DMS79 treated with DMSO at 0.1 percent for 48 hours (cell line): Measurements from ENCODE around the gene MAML2.

ENCODE experiments used
- DNase-seq: peaks from one replicate; lab custom pipeline; 2025; lab: John Stamatoyannopoulos, UW

Gene MAML2

DNA sequence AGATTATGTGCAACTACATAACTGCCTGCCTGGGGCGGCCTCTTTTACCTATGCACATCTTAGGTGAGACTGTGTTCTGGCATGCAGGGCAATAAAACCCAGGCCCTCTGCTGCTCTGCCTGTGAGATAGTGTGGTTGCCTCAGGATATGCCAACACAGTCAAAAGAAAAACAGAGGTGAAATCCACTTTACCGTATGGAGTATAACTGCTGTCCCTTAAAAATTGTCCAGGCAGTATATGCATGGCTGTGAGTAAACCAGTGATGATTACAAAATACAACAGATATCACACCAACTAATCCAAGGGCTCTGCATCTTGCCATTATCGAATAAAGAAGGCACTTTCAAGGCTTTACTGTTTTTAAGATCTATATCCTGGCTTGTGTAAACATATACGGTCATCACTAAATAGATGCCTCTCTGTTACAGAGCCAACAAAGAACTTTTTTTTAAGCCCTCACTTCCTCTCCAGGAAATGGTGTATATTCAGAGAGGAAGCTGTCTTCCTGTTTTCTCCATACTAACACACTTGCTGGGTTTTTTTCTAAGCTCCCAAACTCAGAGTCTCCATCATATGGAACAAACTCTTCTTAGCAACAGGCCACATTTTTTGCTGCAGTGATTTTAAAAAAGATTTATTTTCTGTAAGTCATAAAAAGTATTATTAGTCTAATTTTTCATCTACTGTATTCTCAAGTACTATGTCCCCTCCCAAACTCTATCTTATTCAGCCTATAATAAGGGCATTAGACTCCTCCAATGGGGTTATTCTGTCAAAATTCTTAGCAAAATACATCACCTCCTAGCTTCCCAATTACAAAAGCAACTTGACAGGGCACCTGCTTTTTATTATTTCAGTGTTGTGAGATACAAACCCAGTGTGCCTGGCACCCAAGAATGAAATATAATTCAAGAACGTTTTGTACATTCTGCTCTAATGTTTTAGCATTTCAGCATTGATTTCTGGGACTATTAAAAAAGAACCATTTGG is 135.2 kb downstream of the MAML2 start:
- DNase-seq, result no peak

DNA sequence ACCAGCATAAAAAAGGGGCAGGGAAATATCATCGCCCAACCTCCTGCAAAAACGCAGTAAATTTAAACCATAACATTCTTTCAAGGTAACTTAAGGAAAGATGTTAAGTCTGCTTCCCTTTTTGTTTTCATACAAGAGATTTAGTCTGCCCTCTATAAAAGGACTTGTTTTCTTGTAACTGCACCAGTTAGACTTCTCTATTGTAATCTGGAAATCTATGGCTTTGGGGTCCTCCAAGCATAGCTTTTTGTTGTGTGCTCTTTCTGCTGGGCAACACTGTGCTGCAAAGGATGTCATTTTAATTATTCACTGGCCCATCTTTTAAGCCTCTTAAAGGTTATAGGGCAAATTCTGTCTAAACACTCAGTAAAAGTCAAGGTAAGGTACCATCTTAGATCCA is 136.0 kb downstream of the MAML2 start:
- DNase-seq, result no peak

DNA sequence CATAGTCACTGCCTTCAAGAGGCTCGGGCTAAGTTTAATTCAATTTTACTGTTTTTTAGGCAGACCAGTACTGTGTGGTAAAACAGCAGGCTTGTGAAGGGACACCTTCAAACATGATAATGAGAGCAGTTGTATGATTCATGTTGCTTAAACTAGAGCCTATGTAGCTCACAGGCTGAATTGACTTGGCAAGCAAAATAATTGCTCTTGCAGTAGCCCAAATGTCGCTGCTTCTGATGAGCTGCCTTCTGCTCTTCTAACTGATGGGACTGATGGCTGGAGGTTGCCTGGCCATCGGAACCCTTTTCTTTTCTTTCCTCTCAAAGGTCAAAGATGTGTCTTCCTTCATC is 137.6 kb downstream of the MAML2 start:
- DNase-seq, result no peak

DNA sequence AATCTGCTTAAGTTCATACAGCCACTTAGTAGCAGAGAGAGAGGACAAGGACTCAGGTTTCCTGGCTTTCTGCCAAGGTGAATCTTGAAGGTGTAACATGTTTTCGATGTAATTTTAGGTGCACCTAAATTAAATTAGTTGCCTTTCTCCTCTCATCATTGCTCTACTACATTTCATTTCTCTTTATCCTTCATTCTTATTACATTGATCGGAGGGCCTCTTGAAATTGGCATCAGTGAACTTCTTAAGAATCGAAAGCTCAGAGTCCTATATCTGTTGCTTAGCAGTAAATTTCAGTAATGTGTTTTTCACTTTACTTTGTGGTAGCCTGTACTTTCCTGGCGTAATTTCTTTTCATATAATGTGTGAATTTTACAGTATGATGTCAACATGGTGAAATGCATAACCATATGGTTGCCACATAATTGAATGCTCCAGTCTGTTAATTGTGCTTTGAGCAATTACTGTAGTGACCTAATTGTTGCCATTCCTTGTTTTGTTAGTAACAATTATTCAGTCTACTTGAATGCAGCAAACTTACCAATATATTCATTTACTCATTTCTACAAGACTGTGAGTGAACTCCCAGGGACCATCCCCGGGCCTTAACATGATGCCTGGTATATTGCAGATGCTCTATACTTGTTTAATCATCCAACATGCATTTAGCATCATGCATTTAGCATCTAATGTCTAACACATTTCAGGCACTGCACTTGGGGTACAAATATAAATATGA is 138.1 kb downstream of the MAML2 start:
- peak; percentile 22 for DNase-seq

DNA sequence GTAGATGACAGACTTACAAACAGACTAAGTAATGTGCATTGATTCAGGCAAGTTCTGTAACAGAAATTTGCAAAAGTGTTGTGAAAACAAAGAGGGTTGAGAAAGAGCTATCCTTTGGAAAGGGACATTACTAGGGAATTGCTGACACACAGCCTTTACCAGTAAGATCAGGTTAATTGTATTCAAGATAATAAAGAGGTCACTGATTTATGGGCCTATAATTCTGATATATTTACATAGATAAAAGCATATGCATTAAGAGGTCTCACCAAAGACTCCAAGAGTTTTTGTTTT is 138.7 kb downstream of the MAML2 start:
- no peak for DNase-seq

DNA sequence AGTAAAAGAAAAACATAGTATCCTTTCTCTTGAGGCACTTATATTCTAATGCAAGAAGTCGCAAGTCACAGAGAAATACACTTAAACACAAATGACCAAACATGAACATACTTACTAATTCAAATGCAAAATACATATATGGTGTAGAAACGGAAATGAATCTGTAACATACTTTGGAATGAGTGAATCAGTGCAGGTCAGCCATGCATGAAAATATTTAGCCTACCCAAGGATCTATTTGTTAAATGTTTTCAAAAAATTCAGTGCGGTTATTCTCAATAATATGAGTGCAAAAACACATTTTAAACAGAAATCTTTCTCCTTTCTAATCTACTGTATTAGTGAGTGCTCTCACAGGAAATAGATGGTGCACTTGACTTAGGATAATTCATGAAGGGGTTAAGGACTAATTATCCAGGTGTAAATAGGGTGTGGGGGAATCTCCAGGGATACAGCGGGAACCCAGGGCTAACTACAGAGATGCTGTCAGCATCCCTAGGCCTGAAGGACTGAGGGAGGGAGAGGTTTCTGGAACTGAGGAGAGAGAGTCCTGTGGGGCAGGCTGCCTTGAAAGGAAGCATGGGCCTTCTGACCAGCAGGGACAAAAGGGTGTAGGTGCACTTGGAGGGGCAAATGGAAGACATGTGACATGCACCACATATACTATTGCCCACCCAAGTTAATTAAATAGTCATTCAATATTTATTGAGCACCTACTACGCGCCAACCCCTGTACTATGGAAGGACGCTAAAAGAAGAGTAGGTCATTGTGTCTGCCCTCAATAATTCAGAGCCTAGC is 139.2 kb downstream of the MAML2 start:
- DNase-seq, result no peak

DNA sequence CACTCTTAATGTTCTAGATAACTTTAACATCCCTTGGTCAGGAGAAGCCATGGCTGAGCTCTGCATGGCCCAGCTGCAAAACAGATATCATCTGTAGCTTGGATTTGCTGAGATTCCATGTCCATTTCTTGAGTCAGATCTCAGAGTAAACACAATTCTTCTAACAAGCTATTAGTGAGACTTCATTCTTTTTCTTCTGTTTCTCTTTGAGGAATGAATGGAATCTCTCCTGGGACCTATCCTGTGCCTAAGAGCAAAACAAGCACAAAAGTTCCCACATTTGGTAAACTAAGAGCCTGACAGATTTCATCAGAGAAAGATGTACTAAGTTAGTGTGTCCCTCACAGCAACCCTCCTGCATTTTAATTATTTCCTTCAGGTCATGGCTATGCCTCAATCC is 142.8 kb downstream of the MAML2 start:
- DNase-seq, result no peak

DNA sequence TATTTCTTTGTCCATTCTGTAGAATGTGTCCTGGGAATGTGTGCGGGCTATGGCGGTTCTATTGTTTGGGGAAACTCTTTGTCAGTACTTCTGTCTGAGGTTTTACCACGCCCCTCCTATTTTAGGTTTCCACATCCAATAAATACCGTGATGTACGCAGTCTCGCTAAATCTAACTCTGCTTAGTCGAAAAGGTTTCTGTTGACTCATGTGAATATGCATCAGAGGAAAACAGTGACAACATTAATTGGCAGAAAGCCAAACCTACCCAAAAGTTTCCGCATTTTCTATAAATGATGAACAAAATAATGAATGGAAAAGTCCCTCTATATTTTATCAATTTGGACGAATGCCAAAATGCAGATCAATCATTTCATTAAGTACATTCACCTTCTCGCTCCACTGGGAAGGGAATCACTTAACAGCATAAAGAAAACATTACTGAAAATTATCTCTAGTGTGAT is 143.4 kb downstream of the MAML2 start:
- no peak for DNase-seq

DNA sequence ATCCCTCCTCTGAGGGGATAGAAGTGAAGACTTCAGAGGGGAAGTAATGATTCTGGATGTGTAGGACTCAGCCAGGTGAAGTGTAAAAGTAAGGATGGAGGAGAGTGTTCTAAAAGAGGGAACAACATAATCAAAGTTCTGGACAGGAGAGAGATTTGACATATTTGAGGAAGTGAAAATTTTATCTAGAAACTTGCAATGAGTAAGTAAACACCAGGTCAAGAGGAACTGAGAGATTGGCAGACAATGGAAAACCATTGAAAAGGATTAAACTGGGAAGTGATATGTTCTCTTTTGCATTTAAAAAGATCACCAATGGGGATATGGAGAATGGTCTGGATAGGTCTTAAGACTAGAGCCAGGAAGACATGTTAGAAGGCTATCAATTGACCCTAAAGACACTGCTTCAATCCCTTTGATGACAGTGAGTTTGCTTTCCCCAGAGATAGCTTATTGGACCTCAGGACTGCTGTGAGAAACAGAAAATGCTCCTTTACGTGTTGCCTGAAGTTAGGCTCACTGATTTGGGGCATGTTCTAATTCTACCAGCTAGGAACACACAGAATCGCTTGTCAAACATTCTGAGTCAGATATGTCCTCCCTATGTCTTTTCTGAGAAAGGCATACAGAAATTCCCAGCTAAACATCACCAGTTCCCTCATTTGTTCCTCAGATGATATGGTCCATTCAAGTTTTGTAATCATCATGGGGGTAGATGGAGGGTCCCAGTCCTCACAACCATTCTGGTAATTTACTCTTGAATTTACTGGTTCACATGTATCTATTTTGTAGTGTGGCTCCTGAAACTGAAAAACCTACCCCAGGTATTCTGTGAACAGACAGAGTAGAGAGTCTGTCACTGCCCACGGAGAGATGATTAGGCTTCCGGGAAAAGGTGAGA is 144.9 kb downstream of the MAML2 start:
- DNase-seq, result no peak

DNA sequence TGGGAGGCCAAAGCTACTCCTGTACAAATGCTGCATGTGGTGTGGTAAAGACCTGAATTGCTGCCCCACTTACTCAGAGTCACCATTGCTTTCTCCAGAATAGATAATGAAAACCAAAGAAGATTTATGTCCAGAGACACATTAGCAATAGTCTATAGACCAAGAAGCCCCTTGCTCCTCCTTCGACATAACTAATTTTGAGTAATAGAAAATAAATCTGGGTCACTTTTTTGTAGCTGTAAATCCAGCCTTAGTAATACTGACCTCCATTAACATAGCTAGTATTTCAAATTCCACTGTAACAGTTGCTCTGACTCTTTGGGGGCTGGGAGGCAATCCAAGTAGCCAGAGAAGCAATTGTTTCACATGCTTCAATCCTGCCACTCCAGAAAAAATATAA is 145.9 kb downstream of the MAML2 start:
- no peak for DNase-seq

DNA sequence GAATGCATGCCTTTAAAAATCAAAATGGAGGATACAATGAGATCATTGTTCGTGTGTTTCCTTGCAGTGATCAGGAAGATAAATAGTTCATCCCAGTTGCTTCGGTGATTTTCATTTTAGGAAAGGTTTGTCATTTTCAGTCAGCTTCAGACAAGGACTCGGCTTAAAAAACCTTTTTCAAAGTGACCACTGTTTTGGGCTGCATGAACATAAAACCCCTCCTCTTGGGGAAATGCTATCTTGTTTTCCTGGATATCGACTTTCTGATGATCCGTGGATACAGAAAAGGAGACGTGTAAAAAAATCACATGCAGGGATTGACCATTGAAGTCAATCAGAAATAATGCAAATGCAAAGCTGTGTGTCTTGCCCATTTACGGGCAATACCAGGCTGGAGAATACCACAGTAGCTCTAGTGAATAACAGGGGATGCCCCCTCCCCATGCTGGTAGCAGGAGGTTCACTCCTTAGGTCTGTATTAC is 146.8 kb downstream of the MAML2 start:
- DNase-seq, result no peak

DNA sequence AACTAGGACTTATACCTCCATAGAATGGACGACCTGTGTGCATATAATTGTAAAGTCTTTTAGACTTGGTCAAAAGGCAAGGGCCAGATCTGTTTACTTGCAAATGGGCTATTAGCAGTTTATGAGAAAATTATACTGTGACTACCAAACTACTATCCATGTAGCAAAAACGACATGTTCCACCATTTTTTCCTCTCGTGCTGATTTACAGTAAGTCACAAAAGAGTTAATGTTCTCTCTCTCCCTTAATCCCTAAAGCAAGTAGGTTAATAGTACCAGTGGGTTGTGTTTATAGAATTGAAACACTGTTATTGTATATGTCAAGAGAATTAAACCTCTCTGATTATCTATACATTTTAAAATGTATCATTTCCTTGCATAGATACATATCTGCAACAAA is 147.3 kb downstream of the MAML2 start:
- DNase-seq, result no peak

DNA sequence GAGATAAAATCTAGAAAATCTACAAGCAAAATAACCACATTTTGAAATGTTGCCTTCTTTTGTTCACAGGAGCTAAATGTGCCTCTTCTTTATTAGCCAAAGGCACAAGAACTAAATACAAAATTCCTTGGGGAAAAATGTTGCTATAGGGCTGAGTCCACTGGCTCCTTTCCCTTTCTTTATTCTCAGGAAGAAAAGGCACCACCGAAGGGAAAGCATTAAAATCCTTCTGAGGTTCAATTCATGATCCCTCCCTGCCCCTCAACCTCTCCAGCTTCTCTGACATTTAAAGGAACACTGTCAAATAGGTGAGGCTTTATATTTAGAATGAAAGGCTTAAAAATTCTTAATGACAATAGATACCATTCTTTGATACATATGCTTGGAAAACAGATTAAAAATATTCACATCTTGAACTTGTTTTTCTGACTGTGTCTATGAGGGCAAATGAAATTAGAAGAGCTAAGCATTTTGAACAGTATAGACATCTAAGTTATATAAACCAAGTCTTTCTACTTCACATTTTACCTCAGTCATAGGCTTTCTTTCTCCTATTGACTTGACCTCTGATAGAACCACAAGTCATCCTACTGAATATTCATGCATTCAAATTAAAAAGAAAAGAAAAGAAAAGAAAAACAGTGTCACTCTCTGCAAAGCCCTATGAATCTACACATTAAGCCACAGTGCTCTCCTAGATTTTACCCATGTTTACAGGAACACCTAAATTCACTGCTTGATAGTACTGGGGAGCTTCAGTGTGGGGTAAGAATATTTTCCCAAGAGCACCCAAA is 148.2 kb downstream of the MAML2 start:
- no peak for DNase-seq

DNA sequence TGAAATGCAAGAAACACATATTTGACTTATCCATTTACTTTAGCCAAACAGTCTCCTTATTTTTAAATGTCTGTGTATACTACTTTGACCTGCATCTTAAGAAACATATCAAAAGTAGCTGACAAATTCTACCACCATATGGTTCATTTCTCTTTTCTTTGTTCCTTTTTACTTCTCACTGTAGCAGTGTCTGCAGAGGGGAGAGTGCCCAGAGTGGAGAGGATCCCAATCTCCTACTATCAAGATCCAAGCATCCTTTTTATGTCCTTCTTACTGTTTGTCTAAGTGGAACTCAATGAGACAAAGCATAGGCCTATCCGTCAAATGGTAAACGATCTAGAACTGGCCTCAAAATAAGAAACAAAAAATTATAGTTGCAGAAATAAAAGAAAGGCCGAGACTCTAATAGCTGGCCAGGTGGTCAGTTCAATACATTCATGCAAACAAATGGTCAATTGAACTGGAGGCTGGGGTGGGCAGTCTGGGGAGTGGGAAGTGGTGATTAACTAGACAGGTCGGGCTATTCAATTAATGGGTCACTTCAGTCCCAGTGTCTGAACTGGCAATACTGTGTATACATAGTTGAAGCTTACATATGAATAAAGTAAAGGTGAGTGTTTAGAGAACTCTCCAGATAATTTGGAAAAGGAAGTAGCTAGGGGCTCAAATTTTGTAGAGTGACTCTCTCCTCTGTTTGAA is 149.1 kb downstream of the MAML2 start:
- no peak for DNase-seq

DNA sequence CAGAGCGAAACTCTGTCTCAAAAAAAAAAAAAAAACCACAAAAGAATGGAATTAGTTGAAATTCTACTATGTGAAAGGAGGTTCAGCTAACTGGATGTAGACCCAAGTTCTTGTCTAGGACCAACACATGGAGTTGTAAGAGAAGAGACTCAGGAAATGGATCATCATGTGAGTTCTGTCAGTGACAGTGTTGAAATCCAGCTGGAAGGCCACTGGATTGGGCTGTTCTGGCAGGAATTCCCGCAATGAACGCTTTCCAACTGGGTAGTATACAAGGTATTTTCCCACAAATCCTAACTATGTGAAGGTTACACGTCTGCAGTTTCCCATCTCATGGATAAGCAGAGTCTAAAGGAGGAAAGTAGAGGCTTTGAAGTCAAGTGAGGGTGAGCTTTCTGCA is 151.2 kb downstream of the MAML2 start:
- no peak for DNase-seq

DNA sequence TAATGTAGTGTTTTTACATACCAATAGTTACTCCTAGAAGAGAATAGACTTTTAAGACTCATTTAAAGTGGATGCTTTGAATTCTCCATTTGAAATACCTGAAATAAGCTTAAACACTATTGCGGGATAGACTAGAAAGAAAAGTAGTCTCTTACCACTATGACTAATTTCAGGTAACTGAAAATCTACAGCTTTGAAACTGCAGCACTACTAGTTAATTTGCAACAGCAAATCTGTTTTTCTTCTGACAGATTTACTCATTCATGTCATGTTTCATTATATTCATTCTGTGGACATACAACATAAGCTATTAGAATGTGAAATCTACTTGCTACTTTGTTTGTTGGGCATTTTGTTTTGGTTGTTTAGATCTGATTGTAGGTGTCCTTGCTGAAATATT is 153.6 kb downstream of the MAML2 start:
- DNase-seq, result no peak

DNA sequence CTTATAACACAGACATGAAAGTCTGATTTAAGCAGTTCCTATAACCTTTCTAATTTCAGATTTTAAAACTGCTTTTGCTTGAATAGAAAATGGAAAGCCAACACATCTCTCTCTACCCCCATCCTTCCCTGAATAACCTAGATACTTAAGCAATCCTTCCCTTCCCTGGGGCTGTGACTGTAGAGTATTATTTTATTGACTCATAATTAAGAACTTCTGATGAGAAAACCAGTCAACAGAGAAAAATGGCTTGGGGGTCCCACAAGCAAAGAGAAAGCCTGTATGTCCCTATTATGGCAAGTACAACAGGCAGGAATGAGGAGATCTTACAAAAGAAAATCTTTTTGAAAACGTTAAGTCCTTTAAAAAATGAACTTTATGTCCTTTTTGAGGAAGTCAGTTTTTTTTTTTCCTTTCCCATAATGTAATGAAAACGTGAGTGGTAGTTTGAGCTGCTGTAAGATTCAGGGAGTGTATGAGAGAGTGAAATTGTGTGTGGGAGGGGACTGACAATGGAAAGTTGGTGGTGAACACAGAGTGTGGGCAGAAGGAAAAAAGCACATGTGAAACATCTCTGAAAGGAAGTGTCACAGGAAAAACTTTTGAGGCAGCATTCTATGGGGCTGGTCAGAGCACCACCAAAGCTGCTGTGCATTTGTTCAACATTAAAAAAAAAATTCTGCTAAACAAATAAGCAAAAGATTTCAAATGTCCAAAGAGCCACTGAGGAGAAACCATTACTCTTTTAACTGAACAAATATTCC is 154.6 kb downstream of the MAML2 start:
- no peak for DNase-seq

DNA sequence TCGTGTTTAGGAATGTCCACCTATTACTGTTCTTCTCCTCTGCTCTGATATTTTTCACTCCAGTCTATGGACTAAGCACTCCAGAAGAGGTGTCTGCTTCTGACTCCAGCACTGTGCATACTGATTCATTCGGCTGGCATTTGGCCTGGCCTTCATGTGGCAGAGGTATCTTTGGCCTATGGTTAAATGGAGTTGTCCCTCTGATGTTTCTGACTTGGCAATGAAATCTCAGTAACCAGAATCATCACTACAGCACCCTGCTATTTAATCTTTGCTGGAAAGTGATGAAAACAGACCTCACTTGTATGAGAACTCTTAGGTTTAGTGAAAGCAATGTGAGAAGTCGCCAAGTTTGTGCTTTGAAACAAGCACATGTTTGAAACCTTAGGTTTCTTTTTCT is 155.2 kb downstream of the MAML2 start:
- no peak for DNase-seq

DNA sequence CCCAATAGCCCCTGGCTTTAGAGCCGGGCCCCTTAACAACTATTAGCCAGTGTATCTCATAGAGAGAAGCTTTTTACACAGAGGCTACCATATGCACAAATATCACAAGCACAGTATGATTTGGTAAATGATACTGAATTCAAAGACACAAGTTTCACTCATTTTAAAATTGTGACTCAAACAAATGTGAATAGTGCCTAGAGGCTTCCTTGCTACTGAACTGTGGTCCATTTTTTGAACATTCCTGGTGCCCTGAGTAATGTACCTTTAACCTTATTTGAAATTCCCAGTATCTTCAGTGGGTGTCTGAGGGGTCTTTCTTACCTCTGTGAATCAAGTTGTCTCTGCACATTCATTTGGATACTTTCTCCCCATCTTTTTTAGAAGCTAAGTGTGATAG is 156.2 kb downstream of the MAML2 start:
- DNase-seq, result no peak
